T-helper 1 cell treated with Interleukin-12 subunit alpha and Interleukin-12 subunit beta and Interleukin-4 antibody, amounts not matched to agents 30 ng/mL and 1 ng/mL, for 36 hours (primary cell): ENCODE data around the gene CTCFL. TPM values are rescaled to one million over a fixed set of nuclear protein-coding genes. Genes with fewer than 3 reads are reported as not detected.

Experiments
- intact Hi-C: fragments of 100-400 bp; cut with micrococcal nuclease; formaldehyde crosslinking; loops from one replicate; pipeline ENCODE4 v1.15.1; 2024
- total RNA-seq: library from RNA; stranded (reverse); gene quantifications from 2 replicates; pipeline ENCODE4 v1.2.3, GENCODE V29; 2022

Gene CTCFL
- total RNA-seq, 1 donor from 2014 or later = not detected

GRCh38 chr20:57449398-57450354 lies 75.3 kb downstream of the CTCFL start:
- intact Hi-C loops = no loop called here

- intact Hi-C loops = no loop called here
These were observed 76.1 kb downstream of the CTCFL start for GRCh38 chr20:57448764-57449354.

Other genes starting within 250 kb of the CTCFL start
- not detected in 2 replicates for gene SPO11, start 195.3 kb downstream of the CTCFL start, total RNA-seq
- 37.2 and 40.2 TPM in 2 replicates for gene RAE1, start 173.9 kb downstream of the CTCFL start, total RNA-seq
- 56.3 and 58.7 TPM in 2 replicates for gene RBM38, start 133.7 kb downstream of the CTCFL start, total RNA-seq
- gene PCK1, start 36.0 kb upstream of the CTCFL start, total RNA-seq = not detected in 2 replicates
- 12.5 TPM in 2 replicates for gene ZBP1, start 95.3 kb upstream of the CTCFL start, total RNA-seq
- gene PMEPA1, start 184.9 kb upstream of the CTCFL start, total RNA-seq = 0.47 TPM in 1 of 2 replicates, not detected in the other